NCI-H748 (cell line): ENCODE results near the gene FRMD8.
"Not testable (repeated sequence)": the region's sequence is repeated elsewhere in the genome, so short reads cannot be mapped to it uniquely, and the experiment has no call there.

Experiments
- DNase-seq: peaks from one replicate; lab custom pipeline; 2025; ENCODE audit not compliant: unreplicated experiment; lab: John Stamatoyannopoulos, UW

Gene FRMD8

GRCh38 chr11:65452259-65452658 is 65.8 kb downstream of the FRMD8 start:
- DNase-seq, result not testable (repeated sequence)

GRCh38 chr11:65452806-65453490 is 66.5 kb downstream of the FRMD8 start:
- DNase-seq, result peak; percentile 20

DNA sequence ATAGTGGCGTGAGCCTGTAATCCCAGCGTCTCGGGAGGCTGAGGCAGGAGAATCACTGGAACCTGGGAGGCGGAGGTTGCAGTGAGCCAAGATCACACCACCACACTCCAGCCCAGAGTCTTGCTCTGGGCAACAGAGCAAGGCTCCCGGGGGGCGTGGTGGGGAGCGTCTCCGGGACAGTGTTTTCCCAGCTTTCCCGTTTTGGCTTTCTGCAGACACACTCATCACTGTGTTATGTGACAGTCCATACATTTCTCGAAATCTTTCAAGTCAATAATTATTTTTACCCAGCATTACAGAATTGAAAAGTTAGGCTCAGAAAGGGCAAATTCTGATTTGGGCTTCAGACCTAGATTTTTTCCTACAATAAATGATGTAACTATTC is 67.9 kb downstream of the FRMD8 start:
- DNase-seq, result no peak

DNA sequence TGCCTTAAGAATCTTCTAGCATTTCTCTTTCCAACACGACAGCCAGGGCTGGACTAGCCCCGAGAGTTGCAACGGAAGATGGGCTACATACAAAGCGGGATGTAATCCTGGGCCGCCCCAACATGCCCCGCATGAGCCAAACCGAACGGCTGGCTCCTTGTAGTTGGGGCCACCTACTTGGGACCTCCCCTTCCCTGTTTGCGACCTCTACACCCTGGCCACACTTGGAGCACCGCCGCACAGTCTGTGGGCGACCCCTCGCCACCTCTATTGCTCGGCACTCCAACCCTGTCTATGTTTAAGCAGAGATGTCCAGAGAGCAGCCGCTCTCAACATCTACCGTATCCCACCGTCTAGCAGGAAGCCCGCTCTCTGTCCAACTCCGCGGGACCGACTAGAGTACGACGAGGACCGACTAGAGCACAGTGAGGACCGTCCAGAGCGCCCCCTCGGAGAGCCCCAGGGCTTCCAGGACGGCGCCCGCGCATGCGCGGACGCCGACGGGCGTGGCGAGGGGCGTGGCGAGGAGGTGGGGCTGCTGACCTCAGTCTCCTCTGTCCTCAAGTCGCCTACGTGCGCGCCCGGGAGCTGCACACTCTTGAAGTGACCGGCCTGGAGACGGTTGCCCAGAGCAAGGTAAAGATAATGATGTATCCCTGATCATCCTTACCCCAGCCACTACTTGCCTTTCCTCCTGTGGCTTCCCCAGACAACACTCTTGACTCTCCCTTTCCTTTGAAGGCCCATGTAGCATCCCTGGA is 68.4 kb downstream of the FRMD8 start:
- DNase-seq, result peak; percentile 90

DNA sequence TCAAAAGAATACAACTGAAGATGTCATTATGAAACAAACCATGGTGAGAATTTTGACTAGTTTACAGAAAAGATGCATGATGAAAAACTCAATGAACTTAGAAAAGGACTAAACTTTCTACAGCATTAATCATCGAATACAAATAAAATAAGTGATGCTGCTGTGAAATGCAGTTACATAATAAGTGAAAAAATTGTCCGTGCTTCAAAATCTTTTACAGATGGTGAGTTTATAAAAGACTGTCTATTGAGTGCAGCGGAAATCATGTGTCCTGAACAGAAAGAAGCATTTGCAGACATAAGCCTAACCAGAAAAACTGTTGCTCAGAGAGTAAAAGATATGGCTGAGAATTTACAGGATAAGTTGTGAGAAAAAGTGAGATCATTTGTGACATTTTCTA is 70.0 kb downstream of the FRMD8 start:
- no peak for DNase-seq

DNA sequence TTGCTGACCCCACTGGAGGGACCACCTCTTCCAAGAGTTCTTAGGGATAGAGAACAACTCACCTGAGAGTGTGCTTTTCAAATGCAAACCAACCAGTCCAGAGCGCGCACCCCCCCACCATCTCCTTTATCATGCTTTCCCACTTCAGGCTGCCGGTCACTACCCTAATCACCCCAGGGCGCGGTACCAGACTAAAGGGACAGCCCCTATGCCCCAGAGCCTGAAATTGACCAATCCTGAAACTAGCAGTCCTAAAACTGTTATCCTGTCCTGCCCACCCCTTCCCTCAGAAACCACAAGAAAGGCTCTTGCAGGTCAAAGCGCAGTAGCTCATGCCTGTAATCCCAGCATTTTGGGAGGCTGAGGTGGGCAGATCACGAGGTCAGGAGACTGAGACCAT is 73.1 kb downstream of the FRMD8 start:
- no peak for DNase-seq
